ENCODE data around the gene UBA7. TPM values are rescaled to one million over a fixed set of nuclear protein-coding genes. Genes with fewer than 3 reads are reported as not detected.

The UBA7 gene, protein sequence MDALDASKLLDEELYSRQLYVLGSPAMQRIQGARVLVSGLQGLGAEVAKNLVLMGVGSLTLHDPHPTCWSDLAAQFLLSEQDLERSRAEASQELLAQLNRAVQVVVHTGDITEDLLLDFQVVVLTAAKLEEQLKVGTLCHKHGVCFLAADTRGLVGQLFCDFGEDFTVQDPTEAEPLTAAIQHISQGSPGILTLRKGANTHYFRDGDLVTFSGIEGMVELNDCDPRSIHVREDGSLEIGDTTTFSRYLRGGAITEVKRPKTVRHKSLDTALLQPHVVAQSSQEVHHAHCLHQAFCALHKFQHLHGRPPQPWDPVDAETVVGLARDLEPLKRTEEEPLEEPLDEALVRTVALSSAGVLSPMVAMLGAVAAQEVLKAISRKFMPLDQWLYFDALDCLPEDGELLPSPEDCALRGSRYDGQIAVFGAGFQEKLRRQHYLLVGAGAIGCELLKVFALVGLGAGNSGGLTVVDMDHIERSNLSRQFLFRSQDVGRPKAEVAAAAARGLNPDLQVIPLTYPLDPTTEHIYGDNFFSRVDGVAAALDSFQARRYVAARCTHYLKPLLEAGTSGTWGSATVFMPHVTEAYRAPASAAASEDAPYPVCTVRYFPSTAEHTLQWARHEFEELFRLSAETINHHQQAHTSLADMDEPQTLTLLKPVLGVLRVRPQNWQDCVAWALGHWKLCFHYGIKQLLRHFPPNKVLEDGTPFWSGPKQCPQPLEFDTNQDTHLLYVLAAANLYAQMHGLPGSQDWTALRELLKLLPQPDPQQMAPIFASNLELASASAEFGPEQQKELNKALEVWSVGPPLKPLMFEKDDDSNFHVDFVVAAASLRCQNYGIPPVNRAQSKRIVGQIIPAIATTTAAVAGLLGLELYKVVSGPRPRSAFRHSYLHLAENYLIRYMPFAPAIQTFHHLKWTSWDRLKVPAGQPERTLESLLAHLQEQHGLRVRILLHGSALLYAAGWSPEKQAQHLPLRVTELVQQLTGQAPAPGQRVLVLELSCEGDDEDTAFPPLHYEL
- total RNA-seq (2014; rRNA removed; shearing (Covaris generic)) (0.14 and 0.50 TPM in 2 replicates), polyA plus RNA-seq (2016; fragmentation: Nextera tagmentation; extraction: Ambion mirVana) (0.40 and 0.50 TPM in 2 replicates)
- long read RNA-seq: 0 reads

DNA sequence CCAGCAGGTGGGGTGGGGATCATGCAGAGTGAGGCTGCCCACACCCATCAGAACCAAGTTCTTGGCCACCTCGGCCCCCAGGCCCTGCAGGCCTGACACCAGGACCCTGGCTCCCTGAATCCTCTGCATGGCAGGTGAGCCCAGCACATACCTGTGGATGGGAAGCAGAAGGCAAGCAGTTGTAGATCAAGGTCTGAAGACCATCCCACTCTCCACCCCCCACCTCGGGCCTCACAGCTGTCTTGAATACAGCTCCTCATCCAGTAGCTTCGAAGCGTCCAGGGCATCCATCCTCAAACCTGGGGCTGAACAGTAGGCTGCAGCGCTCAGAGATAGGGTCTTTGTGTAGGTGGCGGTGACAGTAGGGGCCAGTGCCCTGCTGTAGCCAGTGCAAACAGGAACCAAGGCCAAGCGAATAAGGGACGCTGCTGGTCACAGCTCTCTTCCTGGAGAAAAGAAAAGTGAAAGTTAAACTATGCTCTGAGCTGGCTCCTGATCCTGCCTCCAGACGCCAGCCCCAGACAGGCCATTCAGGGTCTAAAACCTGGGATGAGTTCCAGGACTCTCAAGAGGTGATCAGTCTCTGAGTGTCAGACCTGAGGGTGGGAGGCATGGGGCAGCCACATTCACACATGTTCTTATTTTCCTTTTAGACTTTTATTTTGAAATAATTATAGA, at the start of gene UBA7:
Gene UBA7 (minus strand): TSS at position 457 of the 678 bp plus-strand sequence. CDS start 166 bp downstream, at position 291.
- Histone ChIP-seq H3K27me3 (ENCODE audit: insufficient read depth) (no peaks in the 10 kb centered on the region), H3K79me2 (replicated peaks; ENCODE audit: insufficient read depth) (no peaks in the 10 kb centered on the region), H3K4me2 (no peak within 1 kb of the TSS), H3K9me2 (ENCODE audit: insufficient read depth) (no peaks in the 10 kb centered on the region), H3F3A (replicated peaks; ENCODE audit: low read depth) (no peaks in the 10 kb centered on the region), H3K27ac (ENCODE audit: low read depth) (no peak within 1 kb of the TSS), H4K20me1 (replicated peaks; ENCODE audit: insufficient read depth) (no peaks in the 10 kb centered on the region), H2AFZ (no peak within 1 kb of the TSS), H3K4me1 (ENCODE audit: insufficient read depth) (no peaks in the 10 kb centered on the region), H3K4me3 (no peak within 1 kb of the TSS), H3K36me3 (ENCODE audit: insufficient read depth) (no peaks in the 10 kb centered on the region)
- H3K27ac Mint-ChIP-seq: no peak within 1 kb of the TSS
- H3K9me3 Mint-ChIP-seq: no peaks in the 10 kb centered on the region
- TF ChIP-seq STAT1 (IDR thresholded peaks at IDR 0.05; ENCODE audit: unreplicated experiment): no peak
- no peak for TF ChIP-seq ZNF114 (CRISPR knock-in tag; IDR thresholded peaks at IDR 0.05)
- TF ChIP-seq, protein P1, sequence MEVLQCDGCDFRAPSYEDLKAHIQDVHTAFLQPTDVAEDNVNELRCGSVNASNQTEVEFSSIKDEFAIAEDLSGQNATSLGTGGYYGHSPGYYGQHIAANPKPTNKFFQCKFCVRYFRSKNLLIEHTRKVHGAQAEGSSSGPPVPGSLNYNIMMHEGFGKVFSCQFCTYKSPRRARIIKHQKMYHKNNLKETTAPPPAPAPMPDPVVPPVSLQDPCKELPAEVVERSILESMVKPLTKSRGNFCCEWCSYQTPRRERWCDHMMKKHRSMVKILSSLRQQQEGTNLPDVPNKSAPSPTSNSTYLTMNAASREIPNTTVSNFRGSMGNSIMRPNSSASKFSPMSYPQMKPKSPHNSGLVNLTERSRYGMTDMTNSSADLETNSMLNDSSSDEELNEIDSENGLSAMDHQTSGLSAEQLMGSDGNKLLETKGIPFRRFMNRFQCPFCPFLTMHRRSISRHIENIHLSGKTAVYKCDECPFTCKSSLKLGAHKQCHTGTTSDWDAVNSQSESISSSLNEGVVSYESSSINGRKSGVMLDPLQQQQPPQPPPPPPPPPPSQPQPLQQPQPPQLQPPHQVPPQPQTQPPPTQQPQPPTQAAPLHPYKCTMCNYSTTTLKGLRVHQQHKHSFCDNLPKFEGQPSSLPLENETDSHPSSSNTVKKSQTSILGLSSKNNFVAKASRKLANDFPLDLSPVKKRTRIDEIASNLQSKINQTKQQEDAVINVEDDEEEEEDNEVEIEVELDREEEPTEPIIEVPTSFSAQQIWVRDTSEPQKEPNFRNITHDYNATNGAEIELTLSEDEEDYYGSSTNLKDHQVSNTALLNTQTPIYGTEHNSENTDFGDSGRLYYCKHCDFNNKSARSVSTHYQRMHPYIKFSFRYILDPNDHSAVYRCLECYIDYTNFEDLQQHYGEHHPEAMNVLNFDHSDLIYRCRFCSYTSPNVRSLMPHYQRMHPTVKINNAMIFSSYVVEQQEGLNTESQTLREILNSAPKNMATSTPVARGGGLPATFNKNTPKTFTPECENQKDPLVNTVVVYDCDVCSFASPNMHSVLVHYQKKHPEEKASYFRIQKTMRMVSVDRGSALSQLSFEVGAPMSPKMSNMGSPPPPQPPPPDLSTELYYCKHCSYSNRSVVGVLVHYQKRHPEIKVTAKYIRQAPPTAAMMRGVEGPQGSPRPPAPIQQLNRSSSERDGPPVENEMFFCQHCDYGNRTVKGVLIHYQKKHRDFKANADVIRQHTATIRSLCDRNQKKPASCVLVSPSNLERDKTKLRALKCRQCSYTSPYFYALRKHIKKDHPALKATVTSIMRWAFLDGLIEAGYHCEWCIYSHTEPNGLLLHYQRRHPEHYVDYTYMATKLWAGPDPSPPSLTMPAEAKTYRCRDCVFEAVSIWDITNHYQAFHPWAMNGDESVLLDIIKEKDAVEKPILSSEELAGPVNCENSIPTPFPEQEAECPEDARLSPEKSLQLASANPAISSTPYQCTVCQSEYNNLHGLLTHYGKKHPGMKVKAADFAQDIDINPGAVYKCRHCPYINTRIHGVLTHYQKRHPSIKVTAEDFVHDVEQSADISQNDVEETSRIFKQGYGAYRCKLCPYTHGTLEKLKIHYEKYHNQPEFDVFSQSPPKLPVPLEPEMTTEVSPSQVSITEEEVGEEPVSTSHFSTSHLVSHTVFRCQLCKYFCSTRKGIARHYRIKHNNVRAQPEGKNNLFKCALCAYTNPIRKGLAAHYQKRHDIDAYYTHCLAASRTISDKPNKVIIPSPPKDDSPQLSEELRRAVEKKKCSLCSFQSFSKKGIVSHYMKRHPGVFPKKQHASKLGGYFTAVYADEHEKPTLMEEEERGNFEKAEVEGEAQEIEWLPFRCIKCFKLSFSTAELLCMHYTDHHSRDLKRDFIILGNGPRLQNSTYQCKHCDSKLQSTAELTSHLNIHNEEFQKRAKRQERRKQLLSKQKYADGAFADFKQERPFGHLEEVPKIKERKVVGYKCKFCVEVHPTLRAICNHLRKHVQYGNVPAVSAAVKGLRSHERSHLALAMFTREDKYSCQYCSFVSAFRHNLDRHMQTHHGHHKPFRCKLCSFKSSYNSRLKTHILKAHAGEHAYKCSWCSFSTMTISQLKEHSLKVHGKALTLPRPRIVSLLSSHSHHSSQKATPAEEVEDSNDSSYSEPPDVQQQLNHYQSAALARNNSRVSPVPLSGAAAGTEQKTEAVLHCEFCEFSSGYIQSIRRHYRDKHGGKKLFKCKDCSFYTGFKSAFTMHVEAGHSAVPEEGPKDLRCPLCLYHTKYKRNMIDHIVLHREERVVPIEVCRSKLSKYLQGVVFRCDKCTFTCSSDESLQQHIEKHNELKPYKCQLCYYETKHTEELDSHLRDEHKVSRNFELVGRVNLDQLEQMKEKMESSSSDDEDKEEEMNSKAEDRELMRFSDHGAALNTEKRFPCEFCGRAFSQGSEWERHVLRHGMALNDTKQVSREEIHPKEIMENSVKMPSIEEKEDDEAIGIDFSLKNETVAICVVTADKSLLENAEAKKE (CRISPR knock-in tag; IDR thresholded peaks at IDR 0.05): no peak
- no peak for TF ChIP-seq EZH2phosphoT487 (IDR thresholded peaks at IDR 0.05; ENCODE audit: unreplicated experiment)
- no peak for TF ChIP-seq POLR2AphosphoS5 (IDR thresholded peaks at IDR 0.05; ENCODE audit: low read depth)
- TF ChIP-seq, protein P2, sequence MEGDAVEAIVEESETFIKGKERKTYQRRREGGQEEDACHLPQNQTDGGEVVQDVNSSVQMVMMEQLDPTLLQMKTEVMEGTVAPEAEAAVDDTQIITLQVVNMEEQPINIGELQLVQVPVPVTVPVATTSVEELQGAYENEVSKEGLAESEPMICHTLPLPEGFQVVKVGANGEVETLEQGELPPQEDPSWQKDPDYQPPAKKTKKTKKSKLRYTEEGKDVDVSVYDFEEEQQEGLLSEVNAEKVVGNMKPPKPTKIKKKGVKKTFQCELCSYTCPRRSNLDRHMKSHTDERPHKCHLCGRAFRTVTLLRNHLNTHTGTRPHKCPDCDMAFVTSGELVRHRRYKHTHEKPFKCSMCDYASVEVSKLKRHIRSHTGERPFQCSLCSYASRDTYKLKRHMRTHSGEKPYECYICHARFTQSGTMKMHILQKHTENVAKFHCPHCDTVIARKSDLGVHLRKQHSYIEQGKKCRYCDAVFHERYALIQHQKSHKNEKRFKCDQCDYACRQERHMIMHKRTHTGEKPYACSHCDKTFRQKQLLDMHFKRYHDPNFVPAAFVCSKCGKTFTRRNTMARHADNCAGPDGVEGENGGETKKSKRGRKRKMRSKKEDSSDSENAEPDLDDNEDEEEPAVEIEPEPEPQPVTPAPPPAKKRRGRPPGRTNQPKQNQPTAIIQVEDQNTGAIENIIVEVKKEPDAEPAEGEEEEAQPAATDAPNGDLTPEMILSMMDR (conservative IDR thresholded peaks at IDR 0.05; ENCODE audit: low read depth in 2 of 2): no peak
- TF ChIP-seq, protein P3, sequence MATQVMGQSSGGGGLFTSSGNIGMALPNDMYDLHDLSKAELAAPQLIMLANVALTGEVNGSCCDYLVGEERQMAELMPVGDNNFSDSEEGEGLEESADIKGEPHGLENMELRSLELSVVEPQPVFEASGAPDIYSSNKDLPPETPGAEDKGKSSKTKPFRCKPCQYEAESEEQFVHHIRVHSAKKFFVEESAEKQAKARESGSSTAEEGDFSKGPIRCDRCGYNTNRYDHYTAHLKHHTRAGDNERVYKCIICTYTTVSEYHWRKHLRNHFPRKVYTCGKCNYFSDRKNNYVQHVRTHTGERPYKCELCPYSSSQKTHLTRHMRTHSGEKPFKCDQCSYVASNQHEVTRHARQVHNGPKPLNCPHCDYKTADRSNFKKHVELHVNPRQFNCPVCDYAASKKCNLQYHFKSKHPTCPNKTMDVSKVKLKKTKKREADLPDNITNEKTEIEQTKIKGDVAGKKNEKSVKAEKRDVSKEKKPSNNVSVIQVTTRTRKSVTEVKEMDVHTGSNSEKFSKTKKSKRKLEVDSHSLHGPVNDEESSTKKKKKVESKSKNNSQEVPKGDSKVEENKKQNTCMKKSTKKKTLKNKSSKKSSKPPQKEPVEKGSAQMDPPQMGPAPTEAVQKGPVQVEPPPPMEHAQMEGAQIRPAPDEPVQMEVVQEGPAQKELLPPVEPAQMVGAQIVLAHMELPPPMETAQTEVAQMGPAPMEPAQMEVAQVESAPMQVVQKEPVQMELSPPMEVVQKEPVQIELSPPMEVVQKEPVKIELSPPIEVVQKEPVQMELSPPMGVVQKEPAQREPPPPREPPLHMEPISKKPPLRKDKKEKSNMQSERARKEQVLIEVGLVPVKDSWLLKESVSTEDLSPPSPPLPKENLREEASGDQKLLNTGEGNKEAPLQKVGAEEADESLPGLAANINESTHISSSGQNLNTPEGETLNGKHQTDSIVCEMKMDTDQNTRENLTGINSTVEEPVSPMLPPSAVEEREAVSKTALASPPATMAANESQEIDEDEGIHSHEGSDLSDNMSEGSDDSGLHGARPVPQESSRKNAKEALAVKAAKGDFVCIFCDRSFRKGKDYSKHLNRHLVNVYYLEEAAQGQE (IDR thresholded peaks at IDR 0.05; ENCODE audit: unreplicated experiment): no peak
- no peaks in the 10 kb centered on the region for H3K36me3 Mint-ChIP-seq (ENCODE audit: low read depth)
- no peak within 1 kb of the TSS for H3K4me3 Mint-ChIP-seq
- no peak; the same call in 2 of the 3 replicates for ATAC-seq
- peaks cover 8% of the 10 kb centered on the region for H3K27me3 Mint-ChIP-seq (ENCODE audit: insufficient read depth, low read depth, poor library complexity)
- no peaks in the 10 kb centered on the region for H3K4me1 Mint-ChIP-seq
- no peak for DNase-seq (ENCODE audit: low spot score)

Data from GM23338 (cell line).